GM15510 (cell line): Measurements from ENCODE around the gene OLFML3.

Experiments used
- POLR2A ChIP-seq: IDR thresholded peaks from 3 replicates; pipeline ENCODE4 v1.6.1; 2011; ENCODE audit warnings: borderline replicate concordance; ENCODE audit not compliant: insufficient read length; ENCODE audit errors: extremely low read depth

The OLFML3 gene

GRCh38 chr1:113943028-113943811, 36.1 kb upstream of the OLFML3 start:
- no peak for TF ChIP-seq POLR2A

- no peak for TF ChIP-seq POLR2A
These were observed 33.9 kb upstream of the OLFML3 start for GRCh38 chr1:113945329-113945728.

GRCh38 chr1:113946112-113946511, 33.2 kb upstream of the OLFML3 start:
- TF ChIP-seq POLR2A: no peak

GRCh38 chr1:113946678-113947387, 32.4 kb upstream of the OLFML3 start:
- no peak for TF ChIP-seq POLR2A

GRCh38 chr1:113947388-113948107, 31.7 kb upstream of the OLFML3 start:
- no peak for TF ChIP-seq POLR2A

DNA sequence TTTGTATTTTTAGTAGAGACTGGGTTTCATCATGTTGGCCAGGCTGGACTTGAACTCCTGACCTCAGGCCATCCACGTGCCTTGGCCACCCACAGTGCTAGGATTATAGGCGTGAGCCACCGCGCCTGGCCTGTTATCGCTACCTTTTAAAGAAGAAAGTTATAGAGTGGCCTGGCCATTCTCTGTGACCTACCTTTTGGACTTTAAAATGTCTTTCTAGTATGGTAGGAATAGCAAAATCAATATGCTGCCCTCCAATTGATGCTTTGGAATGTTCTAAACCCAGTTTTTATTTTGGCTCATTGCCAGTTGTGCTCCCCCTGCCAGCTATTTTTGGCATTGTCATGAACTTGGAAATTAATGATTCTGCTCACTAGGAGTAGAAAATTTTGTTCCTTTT, 30.3 kb upstream of the OLFML3 start:
- no peak for TF ChIP-seq POLR2A

GRCh38 chr1:113950908-113951307, 28.4 kb upstream of the OLFML3 start:
- no peak for TF ChIP-seq POLR2A

GRCh38 chr1:113951719-113952118, 27.6 kb upstream of the OLFML3 start:
- no peak for TF ChIP-seq POLR2A

GRCh38 chr1:113957984-113958383, 21.3 kb upstream of the OLFML3 start:
- TF ChIP-seq POLR2A: no peak

GRCh38 chr1:113958691-113959090, 20.6 kb upstream of the OLFML3 start:
- TF ChIP-seq POLR2A: no peak

GRCh38 chr1:113963281-113963906, 15.9 kb upstream of the OLFML3 start:
- TF ChIP-seq POLR2A: no peak

DNA sequence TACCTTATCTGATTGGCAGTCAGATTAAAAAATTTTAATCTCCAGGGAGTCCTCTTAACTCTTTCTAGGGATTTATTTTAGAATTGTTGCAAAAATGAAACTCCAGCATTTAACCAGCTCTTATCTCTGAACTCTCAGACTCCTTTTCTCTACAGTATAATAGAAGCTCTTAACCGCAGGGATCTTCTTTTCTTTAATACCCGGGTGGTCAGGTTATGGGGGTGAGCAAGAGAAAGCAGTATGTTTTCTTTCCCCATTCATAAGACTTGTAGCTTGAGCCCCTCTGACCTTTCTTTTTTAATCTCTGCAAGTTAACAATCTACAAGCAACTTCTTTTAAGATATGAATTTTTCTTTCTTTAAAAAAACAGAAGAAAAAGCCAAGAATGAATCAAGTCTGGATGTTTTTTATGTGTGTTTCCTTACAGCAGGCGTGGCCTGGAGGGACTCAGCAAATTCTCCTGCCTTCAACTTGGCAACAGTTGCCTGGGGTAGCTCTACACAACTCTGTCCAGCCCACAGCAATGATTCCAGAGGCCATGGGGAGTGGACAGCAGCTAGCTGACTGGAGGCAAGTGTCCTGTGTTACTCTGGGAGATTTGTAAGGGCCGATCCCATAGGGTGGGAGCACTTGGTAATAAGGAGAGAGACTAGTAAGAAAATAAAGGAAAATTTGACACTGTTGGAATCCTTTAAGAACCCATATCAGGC, 13.4 kb upstream of the OLFML3 start:
- TF ChIP-seq POLR2A: no peak

DNA sequence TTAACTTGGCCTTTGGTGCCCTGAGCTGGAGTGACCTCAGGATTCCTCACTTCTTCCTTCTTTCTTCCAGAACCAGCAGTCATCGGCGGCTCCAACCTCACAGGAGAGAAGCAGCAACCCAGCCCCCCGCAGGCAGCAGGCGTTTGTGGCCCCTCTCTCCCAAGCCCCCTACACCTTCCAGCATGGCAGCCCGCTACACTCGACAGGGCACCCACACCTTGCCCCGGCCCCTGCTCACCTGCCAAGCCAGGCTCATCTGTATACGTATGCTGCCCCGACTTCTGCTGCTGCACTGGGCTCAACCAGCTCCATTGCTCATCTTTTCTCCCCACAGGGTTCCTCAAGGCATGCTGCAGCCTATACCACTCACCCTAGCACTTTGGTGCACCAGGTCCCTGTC, 6.3 kb upstream of the OLFML3 start:
- no peak for TF ChIP-seq POLR2A

GRCh38 chr1:113975211-113975895, 3.9 kb upstream of the OLFML3 start:
- no peak for TF ChIP-seq POLR2A
